ENCODE results near the gene GNAZ.

The GNAZ gene

GRCh38 chr22:23113067-23113846, 42.9 kb downstream of the GNAZ start:
- no peaks in the 10 kb centered on the region for H3K9me3 Mint-ChIP-seq
- no peak overlapping the region for H3K27ac Mint-ChIP-seq
- no peak overlapping the region for H3K4me3 Mint-ChIP-seq
- intact Hi-C loops (cut with micrococcal nuclease): no loop called here
- peaks cover 1% of the 10 kb centered on the region for H3K27me3 Mint-ChIP-seq
- H3K4me1 Mint-ChIP-seq (ENCODE audit: low read depth): no peaks in the 10 kb centered on the region
- no peaks in the 10 kb centered on the region for H3K36me3 Mint-ChIP-seq (ENCODE audit: low read depth)

- Mint-ChIP-seq H3K4me1 (ENCODE audit: low read depth) (no peaks in the 10 kb centered on the region), H3K27ac (no peak overlapping the region), H3K27me3 (peaks cover 1% of the 10 kb centered on the region), H3K9me3 (no peaks in the 10 kb centered on the region), H3K4me3 (no peak overlapping the region), H3K36me3 (ENCODE audit: low read depth) (no peaks in the 10 kb centered on the region)
- intact Hi-C loops (cut with micrococcal nuclease): no loop called here
These were observed 43.8 kb downstream of the GNAZ start for GRCh38 chr22:23113847-23114720.

GRCh38 chr22:23114721-23115020, 44.4 kb downstream of the GNAZ start:
- no peaks in the 10 kb centered on the region for H3K36me3 Mint-ChIP-seq (ENCODE audit: low read depth)
- no peaks in the 10 kb centered on the region for H3K9me3 Mint-ChIP-seq
- H3K27me3 Mint-ChIP-seq: peaks cover 1% of the 10 kb centered on the region
- no peak overlapping the region for H3K4me3 Mint-ChIP-seq
- H3K27ac Mint-ChIP-seq: no peak overlapping the region
- intact Hi-C loops (cut with micrococcal nuclease): no loop called here
- no peaks in the 10 kb centered on the region for H3K4me1 Mint-ChIP-seq (ENCODE audit: low read depth)

GRCh38 chr22:23115369-23115768, 45.0 kb downstream of the GNAZ start:
- Mint-ChIP-seq H3K27ac (no peak overlapping the region), H3K4me3 (no peak overlapping the region), H3K4me1 (ENCODE audit: low read depth) (no peaks in the 10 kb centered on the region), H3K36me3 (ENCODE audit: low read depth) (no peaks in the 10 kb centered on the region), H3K9me3 (no peaks in the 10 kb centered on the region), H3K27me3 (peaks cover 1% of the 10 kb centered on the region)
- intact Hi-C loops (cut with micrococcal nuclease): no loop called here

- H3K4me1 Mint-ChIP-seq (ENCODE audit: low read depth): no peaks in the 10 kb centered on the region
- no peaks in the 10 kb centered on the region for H3K36me3 Mint-ChIP-seq (ENCODE audit: low read depth)
- H3K27me3 Mint-ChIP-seq: peaks cover 1% of the 10 kb centered on the region
- intact Hi-C loops (cut with micrococcal nuclease): no loop called here
- no peak overlapping the region for H3K4me3 Mint-ChIP-seq
- no peaks in the 10 kb centered on the region for H3K9me3 Mint-ChIP-seq
- no peak overlapping the region for H3K27ac Mint-ChIP-seq
These were observed 45.6 kb downstream of the GNAZ start for GRCh38 chr22:23115825-23116494.

GRCh38 chr22:23116506-23117263, 46.4 kb downstream of the GNAZ start:
- Mint-ChIP-seq H3K27me3 (peaks cover 1% of the 10 kb centered on the region), H3K36me3 (ENCODE audit: low read depth) (no peaks in the 10 kb centered on the region), H3K9me3 (no peaks in the 10 kb centered on the region), H3K27ac (no peak overlapping the region), H3K4me1 (ENCODE audit: low read depth) (no peaks in the 10 kb centered on the region), H3K4me3 (no peak overlapping the region)
- intact Hi-C loops (cut with micrococcal nuclease): no loop called here

- no peaks in the 10 kb centered on the region for H3K36me3 Mint-ChIP-seq (ENCODE audit: low read depth)
- no peaks in the 10 kb centered on the region for H3K27me3 Mint-ChIP-seq
- intact Hi-C loops (cut with micrococcal nuclease): no loop called here
- H3K4me1 Mint-ChIP-seq (ENCODE audit: low read depth): no peaks in the 10 kb centered on the region
- no peak overlapping the region for H3K27ac Mint-ChIP-seq
- H3K9me3 Mint-ChIP-seq: no peaks in the 10 kb centered on the region
- no peak overlapping the region for H3K4me3 Mint-ChIP-seq
These were observed 47.0 kb downstream of the GNAZ start for GRCh38 chr22:23117275-23117674.

GRCh38 chr22:23117891-23118646, 47.8 kb downstream of the GNAZ start:
- H3K27ac Mint-ChIP-seq: no peak overlapping the region
- H3K27me3 Mint-ChIP-seq: no peaks in the 10 kb centered on the region
- H3K9me3 Mint-ChIP-seq: no peaks in the 10 kb centered on the region
- intact Hi-C loops (cut with micrococcal nuclease): no loop called here
- no peaks in the 10 kb centered on the region for H3K36me3 Mint-ChIP-seq (ENCODE audit: low read depth)
- no peaks in the 10 kb centered on the region for H3K4me1 Mint-ChIP-seq (ENCODE audit: low read depth)
- no peak overlapping the region for H3K4me3 Mint-ChIP-seq

- Mint-ChIP-seq H3K4me1 (ENCODE audit: low read depth) (no peaks in the 10 kb centered on the region), H3K9me3 (no peaks in the 10 kb centered on the region), H3K4me3 (no peak overlapping the region), H3K27me3 (no peaks in the 10 kb centered on the region), H3K36me3 (ENCODE audit: low read depth) (no peaks in the 10 kb centered on the region), H3K27ac (no peak overlapping the region)
- intact Hi-C loops (cut with micrococcal nuclease): no loop called here
These were observed 48.6 kb downstream of the GNAZ start for GRCh38 chr22:23118647-23119493.

GRCh38 chr22:23119494-23120414, 49.4 kb downstream of the GNAZ start:
- H3K4me3 Mint-ChIP-seq: no peak overlapping the region

GRCh38 chr22:23120415-23120899, 50.1 kb downstream of the GNAZ start:
- Mint-ChIP-seq H3K4me1 (ENCODE audit: low read depth) (no peaks in the 10 kb centered on the region), H3K9me3 (no peaks in the 10 kb centered on the region), H3K27me3 (no peaks in the 10 kb centered on the region), H3K4me3 (no peak overlapping the region), H3K36me3 (ENCODE audit: low read depth) (no peaks in the 10 kb centered on the region), H3K27ac (no peak overlapping the region)
- intact Hi-C loops (cut with micrococcal nuclease): no loop called here

More at GRCh38 chr22:23119494-23120414, 49.4 kb downstream of the GNAZ start:
- H3K36me3 Mint-ChIP-seq (ENCODE audit: low read depth): no peaks in the 10 kb centered on the region
- H3K4me1 Mint-ChIP-seq (ENCODE audit: low read depth): no peaks in the 10 kb centered on the region
- no peaks in the 10 kb centered on the region for H3K27me3 Mint-ChIP-seq
- intact Hi-C loops (cut with micrococcal nuclease): no loop called here
- no peak overlapping the region for H3K27ac Mint-ChIP-seq
- H3K9me3 Mint-ChIP-seq: no peaks in the 10 kb centered on the region

GRCh38 chr22:23121000-23121421, 50.7 kb downstream of the GNAZ start:
- intact Hi-C loops (cut with micrococcal nuclease): no loop called here
- H3K27me3 Mint-ChIP-seq: no peaks in the 10 kb centered on the region
- H3K4me1 Mint-ChIP-seq (ENCODE audit: low read depth): no peaks in the 10 kb centered on the region
- H3K36me3 Mint-ChIP-seq (ENCODE audit: low read depth): no peaks in the 10 kb centered on the region
- H3K27ac Mint-ChIP-seq: no peak overlapping the region
- no peaks in the 10 kb centered on the region for H3K9me3 Mint-ChIP-seq
- H3K4me3 Mint-ChIP-seq: no peak overlapping the region

Measured in dendritic cell treated with granulocyte-macrophage colony-stimulating factor and Interleukin-4, amounts not matched to agents 40 ng/mL and 50 ng/mL, for 4 days (primary cell).